Neural progenitor cell (in vitro differentiated cells): Measurements from ENCODE around the gene PRIM2.

ENCODE experiments used
- EZH2 ChIP-seq: fragments of 200-600 bp; sonication (generic); IDR thresholded peaks from 2 replicates; pipeline ENCODE4 v1.6.1; 2017; ENCODE audit warnings: antibody characterized with exemption, mild to moderate bottlenecking, moderate library complexity
- EZH2phosphoT487 ChIP-seq: fragments of 200-600 bp; sonication (generic); IDR thresholded peaks from 2 replicates; pipeline ENCODE4 v1.6.1; 2017; ENCODE audit warnings: antibody characterized with exemption
- TF ChIP-seq, protein P1 (sequence below): fragments of 200-600 bp; sonication (generic); IDR thresholded peaks from 2 replicates; pipeline ENCODE4 v1.5.1; 2017; ENCODE audit warnings: antibody characterized with exemption, mild to moderate bottlenecking

DNA sequence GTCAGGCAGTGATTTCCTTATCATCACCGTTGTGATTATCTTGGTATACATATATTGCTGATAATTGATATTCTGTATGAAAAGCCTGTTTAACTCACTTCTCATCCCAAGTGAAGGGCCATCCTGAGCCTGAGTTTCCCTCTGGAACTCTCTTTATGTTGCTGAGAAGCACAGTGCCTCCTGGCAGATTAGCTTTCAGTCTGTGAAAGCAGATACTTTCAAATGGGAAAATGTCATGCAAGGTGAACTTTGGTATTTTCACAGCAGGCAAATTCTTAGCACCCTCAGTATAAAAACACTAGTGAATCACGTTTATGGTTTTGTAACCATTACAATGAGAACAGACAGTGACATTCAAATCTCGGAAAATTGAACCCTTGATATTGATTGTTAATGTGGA is 151.6 kb downstream of the PRIM2 start:
- TF ChIP-seq, protein P1, sequence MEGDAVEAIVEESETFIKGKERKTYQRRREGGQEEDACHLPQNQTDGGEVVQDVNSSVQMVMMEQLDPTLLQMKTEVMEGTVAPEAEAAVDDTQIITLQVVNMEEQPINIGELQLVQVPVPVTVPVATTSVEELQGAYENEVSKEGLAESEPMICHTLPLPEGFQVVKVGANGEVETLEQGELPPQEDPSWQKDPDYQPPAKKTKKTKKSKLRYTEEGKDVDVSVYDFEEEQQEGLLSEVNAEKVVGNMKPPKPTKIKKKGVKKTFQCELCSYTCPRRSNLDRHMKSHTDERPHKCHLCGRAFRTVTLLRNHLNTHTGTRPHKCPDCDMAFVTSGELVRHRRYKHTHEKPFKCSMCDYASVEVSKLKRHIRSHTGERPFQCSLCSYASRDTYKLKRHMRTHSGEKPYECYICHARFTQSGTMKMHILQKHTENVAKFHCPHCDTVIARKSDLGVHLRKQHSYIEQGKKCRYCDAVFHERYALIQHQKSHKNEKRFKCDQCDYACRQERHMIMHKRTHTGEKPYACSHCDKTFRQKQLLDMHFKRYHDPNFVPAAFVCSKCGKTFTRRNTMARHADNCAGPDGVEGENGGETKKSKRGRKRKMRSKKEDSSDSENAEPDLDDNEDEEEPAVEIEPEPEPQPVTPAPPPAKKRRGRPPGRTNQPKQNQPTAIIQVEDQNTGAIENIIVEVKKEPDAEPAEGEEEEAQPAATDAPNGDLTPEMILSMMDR = no peak
- TF ChIP-seq EZH2 (no peak), EZH2phosphoT487 (no peak)
